Dedifferentiated amniotic fluid mesenchymal stem cell (primary cell): Measurements from ENCODE around the gene SLIT3.

Experiments
- DNase-seq: peaks from one replicate; pipeline ENCODE4 v3.0.0-alpha.2; 2016; ENCODE audit errors: extremely low spot score

Gene SLIT3

DNA sequence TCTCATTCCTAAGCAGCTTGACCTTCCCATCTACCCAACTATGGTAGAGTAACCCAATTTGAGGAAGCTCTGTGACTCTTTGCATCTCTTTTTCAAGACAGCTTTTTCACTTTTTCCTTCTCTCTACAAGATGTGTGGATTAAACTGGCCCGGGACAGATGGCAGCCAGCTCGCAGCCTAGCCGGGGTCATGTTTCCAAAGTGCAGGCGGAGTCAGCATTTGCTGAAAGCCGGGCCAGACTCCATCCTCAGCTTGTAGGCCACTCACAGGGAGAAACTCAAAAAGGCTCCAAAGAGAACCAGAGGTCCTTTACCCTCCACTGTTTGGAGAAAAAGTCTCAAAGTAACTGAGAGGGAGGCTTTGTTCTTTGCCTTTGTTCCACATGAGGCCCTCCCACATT, 435.0 kb downstream of the SLIT3 start:
- no peak for DNase-seq

DNA sequence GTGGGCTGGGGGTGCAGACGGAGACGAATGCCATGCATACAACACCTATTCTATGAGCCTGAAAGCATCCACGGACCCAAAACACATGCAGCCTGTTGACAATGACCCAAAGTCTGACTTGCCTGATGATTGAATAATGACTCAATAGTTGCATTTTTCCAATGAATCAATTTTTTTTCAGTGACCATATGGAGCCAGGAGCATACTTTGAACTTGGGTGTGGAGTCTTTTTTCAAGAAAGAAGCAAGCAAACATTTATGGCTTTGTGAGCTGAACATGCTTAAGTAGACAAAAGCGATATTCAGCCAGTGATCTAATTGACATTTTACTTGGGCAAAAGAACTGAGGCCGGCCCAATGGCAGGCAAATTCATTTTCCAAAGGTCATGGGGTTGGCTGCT, 437.9 kb downstream of the SLIT3 start:
- no peak for DNase-seq

DNA sequence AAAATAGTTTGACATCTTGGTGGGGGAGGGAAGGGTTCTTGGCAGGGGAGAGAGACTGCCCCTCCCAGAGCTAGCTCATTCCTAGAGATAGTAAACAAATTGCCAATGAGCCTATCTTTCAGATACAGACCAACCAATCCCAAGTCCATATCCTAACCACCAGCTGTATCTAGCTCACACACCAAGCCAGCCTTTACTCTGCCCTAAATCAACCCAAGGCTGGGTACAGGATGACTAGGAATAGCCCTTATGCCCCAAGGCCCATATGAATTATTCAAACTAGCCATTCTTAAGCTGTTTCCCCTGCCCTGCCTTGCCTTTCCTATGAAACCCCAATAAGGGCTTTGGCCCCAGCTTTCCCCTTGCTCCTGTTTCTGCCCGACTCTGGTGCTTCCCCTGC, 440.4 kb downstream of the SLIT3 start:
- no peak for DNase-seq

DNA sequence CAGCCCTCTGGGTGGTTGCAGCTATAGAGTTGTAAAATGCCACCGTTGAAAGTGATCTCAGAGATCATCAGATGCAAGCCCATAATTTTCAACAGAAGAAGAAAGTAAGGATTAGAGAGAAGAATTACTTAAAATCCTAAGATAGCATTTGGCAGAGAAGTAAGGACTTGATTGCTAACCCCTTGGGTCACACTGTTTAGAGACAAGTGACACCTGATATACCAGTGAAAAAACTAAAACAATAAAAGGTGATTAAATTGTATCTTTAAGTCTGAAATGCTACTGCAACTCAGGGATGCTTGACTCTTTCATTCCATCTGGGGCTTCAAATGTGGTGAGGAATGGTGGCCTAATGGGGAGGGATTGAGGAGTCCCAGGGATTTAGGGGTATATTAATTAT, 440.9 kb downstream of the SLIT3 start:
- no peak for DNase-seq

DNA sequence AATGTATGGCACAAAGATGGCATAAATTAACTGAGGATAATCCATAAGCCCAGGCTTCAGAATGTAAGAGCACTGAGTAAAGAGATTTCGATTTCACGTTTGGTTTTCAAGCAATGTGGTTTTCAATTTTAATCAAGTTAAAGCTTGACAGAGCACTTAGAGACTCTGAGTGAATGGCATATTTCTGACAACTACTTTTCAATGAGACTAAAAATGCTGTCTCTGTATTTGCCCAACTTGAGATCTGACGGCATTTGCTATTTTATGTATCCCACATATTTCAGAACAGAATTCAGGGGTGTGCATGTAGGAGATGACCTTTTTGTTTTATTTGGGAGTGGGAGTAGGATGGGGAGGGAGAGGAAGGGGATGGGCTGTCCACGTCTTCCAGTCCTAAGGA, 441.5 kb downstream of the SLIT3 start:
- DNase-seq = no peak

DNA sequence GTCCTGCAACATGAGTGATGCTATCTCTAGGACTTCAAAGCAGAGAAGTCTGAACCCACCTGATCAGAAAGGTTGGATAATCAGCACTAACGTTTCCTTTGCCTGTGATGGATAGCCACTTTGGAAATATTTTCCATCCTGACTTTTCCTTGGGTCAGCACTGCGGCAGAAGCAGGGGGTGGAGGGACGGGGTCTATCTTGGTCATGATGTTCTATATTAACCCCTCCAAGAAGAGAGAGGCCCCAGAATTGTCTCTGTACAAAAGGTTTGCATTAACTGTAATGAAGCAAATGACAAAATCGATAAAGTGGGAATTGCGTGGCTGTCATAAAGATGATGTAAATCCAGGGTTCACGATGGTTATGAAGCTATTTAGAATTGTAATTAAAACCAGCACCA, 441.9 kb downstream of the SLIT3 start:
- DNase-seq = no peak

DNA sequence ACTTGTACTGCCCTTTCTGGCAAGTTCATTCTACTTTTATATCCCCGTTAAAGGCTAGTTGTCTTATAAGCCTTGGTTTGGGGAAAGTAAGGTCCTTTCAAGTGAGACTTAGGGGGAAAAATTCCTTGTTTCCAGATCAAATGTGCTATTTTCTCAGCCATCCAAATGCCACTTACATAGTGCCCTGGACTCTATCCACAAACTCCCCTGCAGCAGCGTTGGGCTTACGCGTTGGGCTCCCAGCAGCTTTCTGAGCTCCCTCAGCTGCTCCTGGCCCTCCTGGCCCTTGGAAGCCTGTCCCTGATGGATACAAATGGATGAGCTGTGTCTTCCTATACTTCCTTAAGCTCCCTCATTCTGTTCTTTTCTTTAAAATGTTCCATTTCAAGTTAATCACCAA, 442.6 kb downstream of the SLIT3 start:
- DNase-seq = no peak

DNA sequence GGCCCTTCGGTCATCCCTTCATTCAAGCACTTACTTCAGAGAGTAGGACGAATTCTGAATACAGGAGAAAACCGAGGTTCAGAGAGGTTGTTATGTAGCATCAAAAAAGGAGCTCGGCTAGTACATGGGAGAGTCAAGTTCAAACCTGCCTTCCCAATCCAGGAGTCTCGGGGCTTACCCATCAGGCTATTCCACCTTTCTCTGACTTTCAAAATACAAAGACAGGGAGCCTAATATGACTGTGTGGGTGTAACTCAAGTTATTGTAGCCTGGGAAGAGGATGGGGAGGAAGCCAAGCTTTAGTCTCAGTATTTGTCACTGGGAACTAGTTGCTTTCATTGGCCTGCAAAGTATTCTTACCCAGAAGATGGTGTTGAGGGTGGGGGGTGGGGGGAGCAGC, 447.0 kb downstream of the SLIT3 start:
- no peak for DNase-seq

DNA sequence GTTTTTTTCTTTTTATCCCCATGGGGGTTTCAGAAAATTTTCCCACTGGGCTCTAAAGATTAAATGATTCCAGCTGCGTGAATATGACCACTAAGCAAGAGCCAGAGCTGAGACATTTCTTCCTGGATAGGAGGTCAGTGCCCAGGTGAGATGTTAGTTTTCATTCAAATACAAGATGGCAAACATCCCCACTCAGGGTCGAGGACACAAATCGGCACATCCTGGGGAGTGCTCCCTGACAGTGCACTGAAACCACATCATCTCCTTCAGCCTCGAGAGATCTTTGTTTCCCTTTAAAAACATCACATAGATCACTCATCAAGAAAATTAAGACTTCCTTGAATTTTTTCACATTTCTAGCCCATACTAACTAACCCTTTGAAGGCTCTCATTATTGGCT, 448.6 kb downstream of the SLIT3 start:
- DNase-seq = no peak

DNA sequence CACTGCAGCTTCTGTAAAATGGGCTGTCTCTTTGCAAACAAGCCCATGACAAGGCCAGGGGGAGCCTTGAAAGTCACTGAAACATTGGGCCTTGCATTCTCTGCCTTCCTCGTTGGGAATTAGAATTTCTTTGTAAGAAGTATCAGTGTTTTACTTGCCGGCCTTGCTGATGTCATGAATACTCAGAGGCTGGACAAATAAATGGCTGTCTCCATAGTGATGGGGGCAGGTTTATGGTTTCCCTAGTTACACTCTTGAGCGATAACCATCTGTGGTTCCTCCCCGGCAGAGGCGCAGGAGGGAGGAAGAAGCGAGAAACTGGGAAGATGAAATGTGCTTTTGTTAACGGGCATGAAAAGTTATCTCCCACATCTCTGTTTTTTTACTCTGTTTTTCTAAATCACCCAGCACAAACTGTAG, 449.0 kb downstream of the SLIT3 start:
- DNase-seq = no peak

DNA sequence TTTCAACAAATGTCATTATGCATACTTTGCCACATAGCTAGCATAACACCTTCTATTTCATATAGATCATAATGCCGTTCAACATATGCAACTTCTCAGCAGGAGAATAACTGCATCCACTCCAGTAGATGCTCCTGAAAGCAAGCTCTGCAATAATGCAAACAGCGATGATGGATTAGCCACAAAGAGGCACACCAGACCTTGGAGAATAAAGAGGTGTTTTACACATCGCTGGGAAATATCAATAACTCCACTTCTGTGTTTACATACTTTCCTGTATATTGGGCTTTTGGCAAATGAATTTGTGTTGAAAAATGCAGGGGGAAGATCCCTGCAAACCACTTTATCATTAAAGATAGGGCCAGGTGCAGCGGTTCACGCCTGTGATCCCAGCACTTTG, 450.3 kb downstream of the SLIT3 start:
- DNase-seq = no peak

DNA sequence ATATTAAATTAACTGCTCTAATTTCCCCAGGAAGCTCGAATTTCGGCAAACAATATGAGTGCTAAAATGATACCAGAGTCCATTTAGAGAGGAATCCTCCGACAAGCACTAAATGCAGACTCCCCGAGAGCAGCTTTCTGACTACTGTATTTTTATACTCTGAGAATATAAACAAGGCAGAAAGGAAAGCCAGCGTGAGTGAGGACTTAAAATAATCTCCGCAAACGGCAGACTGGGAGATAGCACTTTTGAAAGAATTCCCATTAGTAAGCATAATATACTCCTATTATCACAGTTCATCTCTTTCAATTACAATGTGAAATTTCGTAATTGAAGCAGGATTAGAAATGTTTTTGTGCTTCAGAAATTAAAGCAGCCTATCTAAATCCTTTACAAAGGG, 452.4 kb downstream of the SLIT3 start:
- no peak for DNase-seq

DNA sequence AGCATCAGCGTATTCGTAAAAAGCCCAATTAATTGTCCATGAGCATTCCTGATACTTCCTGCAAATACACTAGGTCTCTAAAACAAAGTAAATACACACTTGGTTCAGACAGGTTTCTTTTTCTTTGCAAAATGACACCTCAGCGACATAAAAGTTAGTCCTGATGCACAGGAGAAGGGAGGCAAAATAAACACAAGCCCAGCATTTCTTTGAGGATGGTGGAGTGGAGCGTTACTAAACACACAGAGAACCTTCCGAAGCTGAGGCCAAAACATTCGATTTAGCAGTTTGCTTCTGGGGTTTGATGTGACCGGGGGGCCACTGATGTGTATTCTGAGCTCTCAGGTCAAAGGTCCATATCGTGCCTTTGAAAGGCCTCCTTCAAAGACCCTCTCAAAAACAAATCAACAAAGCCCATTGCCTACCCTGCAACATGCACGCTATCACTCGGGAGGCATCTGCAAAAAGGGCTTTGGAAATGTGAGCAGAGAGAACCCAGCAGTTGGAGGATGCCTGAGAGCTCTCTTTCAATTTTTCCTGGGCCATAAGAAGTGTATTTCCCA, 453.3 kb downstream of the SLIT3 start:
- no peak for DNase-seq

DNA sequence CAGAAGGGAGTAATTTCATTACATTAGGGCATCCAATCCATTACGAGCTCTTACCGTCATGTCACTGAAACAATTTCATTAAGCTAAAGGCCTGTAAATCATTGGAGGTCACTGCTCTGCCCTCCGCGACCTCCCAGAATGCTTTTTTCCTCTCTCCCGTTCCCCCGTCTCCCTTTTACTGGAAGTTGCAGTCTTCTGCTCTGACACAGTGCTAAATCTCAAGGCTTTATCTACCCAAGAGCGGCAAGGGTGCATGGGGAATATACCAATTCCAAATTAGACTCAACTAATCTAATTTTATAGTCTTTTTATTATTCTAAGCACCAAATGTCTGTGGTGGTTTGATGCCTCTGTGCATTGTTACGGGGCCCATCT, 456.0 kb downstream of the SLIT3 start:
- DNase-seq = no peak

DNA sequence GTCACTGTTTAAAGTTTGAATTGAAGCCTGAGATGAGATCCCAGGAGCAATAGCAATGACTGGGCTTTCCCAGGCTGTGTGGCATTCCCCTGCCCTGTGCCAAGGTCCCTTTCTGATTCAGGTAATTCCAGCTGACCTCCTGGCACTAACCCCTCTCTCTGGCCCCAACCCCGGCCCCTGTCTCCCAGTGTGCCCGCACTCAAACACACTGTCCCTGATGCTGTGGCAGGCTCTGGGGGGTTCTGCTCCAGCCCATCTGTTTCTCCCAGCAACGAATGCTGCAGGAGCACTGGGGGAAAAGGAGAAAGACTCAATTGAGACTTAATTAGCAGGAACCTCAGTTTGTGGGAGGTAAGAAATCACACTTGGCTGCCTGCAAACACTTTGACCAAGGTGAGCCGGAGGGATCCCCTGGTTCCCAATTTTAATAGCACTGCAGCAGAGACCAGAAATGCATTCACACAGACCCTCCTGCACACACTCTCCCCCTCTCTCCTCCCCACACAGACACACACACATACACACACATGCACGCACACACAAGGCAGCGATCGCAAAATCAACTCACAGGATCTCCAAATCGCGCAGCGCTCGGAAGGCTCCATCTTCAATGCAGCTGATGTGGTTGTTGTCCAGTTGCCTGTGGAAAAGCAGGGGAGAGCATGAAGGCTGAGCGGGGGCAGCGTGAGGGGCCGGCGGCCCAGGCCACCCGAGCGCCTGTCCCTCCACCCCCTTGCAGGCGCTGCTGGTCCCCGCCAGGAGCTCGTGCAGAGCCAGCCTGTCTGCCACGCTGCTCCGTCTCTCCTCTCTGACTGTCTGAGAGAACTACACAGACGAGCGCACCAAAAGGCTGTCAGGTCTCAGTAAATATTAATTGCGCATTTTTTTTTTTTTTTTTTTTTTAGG, 456.7 kb downstream of the SLIT3 start:
- no peak for DNase-seq

DNA sequence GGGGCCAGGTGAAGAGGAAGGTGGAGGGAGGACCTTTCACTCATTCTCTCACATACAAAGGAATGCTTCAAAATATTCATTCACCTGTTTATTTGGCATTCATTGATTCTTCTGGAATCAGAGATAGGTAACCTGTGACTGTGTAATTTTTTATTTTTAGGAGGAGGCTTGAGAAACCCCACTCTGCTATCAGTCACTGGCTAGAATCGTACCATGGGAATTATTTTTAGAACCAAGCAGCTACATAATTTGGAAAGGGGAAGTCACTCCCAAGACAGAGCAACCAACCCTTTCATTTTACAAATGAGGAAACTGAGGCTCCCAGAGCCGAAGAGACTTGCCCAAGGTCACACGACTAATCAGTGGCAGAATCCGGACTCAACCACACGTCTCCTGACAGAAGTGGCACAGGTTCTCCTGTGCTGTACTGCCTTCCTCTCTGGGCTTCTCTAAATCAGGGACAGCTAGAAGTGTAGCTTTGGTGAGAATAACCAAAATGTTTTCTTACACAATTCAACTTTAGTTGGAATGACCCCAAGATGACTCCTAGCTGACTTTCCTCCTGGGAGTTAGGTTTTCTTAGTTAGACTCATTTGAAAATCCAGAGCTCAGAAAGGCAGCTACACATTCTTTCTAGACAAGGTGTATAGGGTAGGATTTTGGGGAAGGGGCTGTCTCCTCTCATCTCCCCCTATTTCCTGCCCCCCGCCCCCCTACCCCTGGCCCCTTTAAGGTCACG, 457.5 kb downstream of the SLIT3 start:
- DNase-seq = no peak

DNA sequence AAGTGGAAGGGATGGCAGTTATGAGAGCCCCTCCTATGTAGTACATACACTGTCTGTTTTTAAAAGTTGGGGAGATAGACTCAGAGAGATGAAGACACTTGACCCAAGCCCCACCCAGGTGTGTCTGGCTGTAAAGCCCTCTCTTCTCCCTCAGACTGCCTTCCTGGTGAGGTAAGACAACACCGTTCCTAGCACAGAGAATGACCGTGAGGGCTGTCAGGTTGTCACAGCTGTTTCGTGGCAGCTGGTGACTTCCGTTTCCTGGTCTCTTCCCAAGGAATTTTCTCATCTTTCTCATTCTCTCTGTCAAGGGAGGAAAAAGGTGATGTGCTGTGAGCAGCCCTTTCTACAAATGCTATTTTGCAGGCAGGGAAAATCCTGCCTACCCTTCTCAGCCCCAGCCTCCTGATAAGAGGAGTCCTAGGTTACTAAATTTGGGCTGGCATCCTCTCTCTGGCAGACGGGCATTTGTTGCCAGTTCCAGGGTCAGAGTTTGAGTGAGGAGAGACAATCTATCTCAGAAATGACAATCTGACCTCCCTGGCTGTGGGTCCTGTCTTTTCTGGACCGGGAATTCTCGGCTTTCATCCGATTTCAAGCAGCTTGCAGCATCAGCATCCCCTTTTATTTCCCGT, 458.3 kb downstream of the SLIT3 start:
- no peak for DNase-seq

DNA sequence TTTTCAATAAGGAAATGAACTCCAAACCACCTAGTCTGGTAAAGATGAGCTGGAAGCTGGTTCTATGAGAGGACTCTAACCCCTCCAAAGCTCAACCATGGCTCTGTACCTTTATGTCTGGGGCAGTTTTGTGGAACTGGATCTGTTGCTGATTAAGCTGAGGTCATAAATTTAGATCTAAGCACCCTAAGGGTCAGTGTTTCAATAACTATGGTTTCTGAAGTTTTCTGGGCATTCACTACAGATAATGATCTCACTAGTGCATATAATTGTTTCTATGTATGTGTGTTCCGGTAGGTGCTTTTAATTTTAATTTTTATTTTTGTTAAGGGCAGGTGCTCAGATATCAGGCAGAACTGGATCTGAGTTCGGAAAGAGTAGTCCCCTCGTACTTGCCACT, 463.1 kb downstream of the SLIT3 start:
- DNase-seq = no peak

DNA sequence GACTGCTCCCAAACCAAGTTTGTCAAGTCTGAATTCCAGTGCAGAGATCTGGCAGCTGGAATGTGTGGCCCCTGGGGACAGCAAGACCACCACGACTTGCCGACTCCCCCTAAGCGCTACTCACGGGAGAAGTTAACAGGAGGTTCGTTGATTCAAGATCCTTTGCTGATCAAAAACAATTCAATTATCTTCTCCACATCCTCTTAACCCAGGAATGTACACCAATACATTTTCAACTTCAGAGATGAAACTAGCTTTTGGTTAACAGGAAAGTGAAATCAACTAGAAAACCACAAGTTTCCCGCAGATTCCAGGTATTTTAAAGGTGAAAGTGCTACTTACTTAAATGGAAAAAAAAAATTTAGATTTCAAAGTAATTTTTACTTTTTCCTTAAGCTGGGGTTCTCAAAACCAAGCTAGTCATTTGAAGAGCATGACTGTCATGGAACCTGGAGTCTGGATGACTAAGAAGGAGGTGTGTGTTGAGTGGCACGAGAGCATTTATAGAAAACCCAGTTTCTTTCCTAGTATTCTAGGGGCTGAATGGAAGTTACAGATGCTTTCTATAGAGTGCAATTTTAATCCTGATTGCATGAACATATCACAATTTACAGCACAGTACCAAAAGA, 464.2 kb downstream of the SLIT3 start:
- DNase-seq = no peak

DNA sequence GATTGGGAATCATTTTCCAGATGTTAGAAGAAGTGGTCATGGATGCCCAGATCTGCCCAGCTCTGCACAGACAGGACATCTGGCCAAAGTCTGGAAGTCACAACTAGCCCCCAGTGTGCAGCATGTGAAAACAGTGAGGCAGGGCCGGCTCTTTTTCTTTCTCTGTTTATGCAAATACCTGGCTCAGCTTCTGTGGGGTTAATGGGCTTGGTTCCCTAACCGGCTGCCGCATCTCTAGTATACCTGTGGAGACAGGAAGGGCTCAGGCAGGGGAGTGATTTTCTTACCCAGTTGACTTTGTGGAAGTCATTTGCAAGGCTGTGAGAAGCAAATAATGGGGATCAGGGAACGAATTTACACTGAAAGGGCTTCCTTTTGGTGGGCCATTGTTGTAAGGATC, 467.0 kb downstream of the SLIT3 start:
- DNase-seq = no peak

DNA sequence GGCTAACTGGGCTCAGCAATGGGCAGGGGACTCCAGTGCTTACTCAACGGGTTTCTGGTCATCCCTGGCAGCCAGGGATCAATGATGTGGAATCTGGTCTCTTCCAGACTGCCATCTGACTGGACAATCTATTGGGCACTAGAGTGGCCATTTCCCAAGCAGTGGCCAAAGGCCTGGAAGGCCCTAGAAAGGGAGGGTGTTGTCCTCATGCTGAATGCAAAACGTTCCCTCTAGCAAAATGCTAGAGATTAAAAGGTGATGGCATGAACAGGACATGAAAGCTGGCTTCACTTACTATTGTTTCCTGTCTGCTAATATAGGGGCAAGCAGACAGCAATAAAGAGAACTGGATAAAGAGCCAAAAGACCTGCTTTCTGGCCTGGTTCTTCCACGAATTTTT, 467.6 kb downstream of the SLIT3 start:
- DNase-seq = no peak

DNA sequence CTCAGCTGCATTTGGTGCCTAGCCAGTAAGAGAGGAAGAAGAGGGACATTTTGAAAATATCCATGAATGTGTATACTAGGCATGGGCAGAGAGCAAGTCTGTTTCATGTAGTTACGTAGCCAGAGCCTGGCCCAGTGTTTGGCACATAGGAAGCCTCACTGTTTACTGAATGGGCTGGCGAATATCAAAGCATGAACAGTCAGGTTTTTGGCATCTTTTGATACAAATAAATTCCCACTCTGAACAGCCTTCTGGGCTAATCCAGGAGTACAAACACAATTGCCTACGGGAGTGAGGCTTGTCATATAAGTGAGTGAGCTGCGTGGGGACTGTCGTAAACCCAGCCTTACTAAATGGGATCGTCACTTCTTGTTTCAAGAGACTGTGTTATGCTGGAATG, 468.6 kb downstream of the SLIT3 start:
- DNase-seq = no peak
